ENCODE data around the gene LDB2. TPM values are rescaled to one million over a fixed set of nuclear protein-coding genes. Genes with fewer than 3 reads are reported as not detected.

Gene LDB2
- total RNA-seq, 1 donor from 2014 or later, result not detected

- Mint-ChIP-seq H3K27me3 (peaks cover 9% of the 10 kb centered on the region), H3K4me3 (ENCODE audit: low read depth) (no peak overlapping the region), H3K9me3 (ENCODE audit: low read depth) (peaks cover 6% of the 10 kb centered on the region), H3K27ac (no peak overlapping the region), H3K4me1 (ENCODE audit: low read depth) (peaks cover 4% of the 10 kb centered on the region), H3K36me3 (ENCODE audit: insufficient read depth) (no peaks in the 10 kb centered on the region)
- no peak for DNase-seq (ENCODE audit: low spot score, unreplicated experiment)
- TF ChIP-seq, protein P1, sequence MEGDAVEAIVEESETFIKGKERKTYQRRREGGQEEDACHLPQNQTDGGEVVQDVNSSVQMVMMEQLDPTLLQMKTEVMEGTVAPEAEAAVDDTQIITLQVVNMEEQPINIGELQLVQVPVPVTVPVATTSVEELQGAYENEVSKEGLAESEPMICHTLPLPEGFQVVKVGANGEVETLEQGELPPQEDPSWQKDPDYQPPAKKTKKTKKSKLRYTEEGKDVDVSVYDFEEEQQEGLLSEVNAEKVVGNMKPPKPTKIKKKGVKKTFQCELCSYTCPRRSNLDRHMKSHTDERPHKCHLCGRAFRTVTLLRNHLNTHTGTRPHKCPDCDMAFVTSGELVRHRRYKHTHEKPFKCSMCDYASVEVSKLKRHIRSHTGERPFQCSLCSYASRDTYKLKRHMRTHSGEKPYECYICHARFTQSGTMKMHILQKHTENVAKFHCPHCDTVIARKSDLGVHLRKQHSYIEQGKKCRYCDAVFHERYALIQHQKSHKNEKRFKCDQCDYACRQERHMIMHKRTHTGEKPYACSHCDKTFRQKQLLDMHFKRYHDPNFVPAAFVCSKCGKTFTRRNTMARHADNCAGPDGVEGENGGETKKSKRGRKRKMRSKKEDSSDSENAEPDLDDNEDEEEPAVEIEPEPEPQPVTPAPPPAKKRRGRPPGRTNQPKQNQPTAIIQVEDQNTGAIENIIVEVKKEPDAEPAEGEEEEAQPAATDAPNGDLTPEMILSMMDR (IDR thresholded peaks at IDR 0.05; ENCODE audit: unreplicated experiment), result no peak
These were observed 44.8 kb downstream of the LDB2 start for GRCh38 chr4:16853640-16854039.

GRCh38 chr4:16852644-16853043 lies 45.8 kb downstream of the LDB2 start:
- TF ChIP-seq, protein P1 (IDR thresholded peaks at IDR 0.05; ENCODE audit: unreplicated experiment), result no peak
- Mint-ChIP-seq H3K4me3 (ENCODE audit: low read depth) (no peak overlapping the region), H3K27ac (no peak overlapping the region), H3K4me1 (ENCODE audit: low read depth) (no peaks in the 10 kb centered on the region), H3K36me3 (ENCODE audit: insufficient read depth) (no peaks in the 10 kb centered on the region), H3K27me3 (peaks cover 9% of the 10 kb centered on the region), H3K9me3 (ENCODE audit: low read depth) (peaks cover 6% of the 10 kb centered on the region)
- DNase-seq (ENCODE audit: low spot score, unreplicated experiment), result no peak

DNA sequence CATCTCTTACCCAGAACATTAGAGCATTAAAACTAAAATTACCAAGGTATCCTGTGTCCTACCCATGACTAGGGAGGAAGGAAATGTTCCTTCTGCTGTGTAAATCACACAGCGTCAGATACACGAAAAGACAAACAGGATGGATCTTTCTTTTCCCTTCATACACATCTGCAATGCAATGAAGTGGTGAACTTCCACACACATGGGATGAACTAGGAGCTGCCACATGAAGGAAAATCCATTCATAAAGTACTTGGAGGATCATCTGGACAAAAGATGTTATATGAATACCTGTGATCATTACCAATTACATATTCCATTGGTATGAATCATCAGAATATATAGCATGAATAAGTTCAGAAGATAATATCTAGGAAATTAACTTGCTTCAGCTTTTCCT lies 46.2 kb downstream of the LDB2 start:
- no peaks in the 10 kb centered on the region for H3K36me3 Mint-ChIP-seq (ENCODE audit: insufficient read depth)
- TF ChIP-seq, protein P1 (IDR thresholded peaks at IDR 0.05; ENCODE audit: unreplicated experiment), result no peak
- H3K27me3 Mint-ChIP-seq, result peaks cover 4% of the 10 kb centered on the region
- H3K27ac Mint-ChIP-seq, result no peak overlapping the region
- no peak for DNase-seq (ENCODE audit: low spot score, unreplicated experiment)
- no peak overlapping the region for H3K4me3 Mint-ChIP-seq (ENCODE audit: low read depth)
- H3K4me1 Mint-ChIP-seq (ENCODE audit: low read depth), result no peaks in the 10 kb centered on the region
- peaks cover 6% of the 10 kb centered on the region for H3K9me3 Mint-ChIP-seq (ENCODE audit: low read depth)

DNA sequence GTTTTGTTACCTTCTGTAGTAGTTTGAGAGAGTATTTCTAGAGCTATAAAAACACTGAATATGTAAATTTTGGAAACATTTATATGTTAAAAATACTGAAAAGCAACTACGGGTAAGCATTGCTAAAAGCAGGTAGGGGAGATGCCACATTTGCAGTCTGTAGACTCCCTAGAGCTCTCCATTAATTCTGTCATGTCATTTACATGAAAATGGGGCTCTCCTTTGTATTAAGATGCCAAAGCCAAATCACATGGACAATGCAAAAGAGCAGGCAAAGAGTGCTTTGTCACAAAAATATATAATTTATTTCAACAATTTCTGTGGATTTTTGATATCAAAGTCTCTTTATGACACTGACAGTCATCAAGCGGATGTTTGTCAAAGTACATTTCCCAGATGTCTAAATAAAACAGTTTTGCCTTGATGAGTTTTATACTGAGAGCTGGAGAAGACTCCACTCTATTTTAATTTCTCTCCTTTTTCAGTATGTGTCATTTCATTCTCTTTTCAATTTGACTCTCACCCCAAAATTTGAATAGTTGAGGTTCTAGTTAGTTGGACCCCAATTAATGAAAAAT lies 51.8 kb downstream of the LDB2 start:
- no peak overlapping the region for H3K4me3 Mint-ChIP-seq (ENCODE audit: low read depth)
- TF ChIP-seq, protein P1 (IDR thresholded peaks at IDR 0.05; ENCODE audit: unreplicated experiment), result no peak
- H3K27ac Mint-ChIP-seq, result no peak overlapping the region
- DNase-seq (ENCODE audit: low spot score, unreplicated experiment), result no peak
- H3K4me1 Mint-ChIP-seq (ENCODE audit: low read depth), result peaks cover 4% of the 10 kb centered on the region
- no peaks in the 10 kb centered on the region for H3K27me3 Mint-ChIP-seq
- H3K9me3 Mint-ChIP-seq (ENCODE audit: low read depth), result peaks cover 6% of the 10 kb centered on the region
- no peaks in the 10 kb centered on the region for H3K36me3 Mint-ChIP-seq (ENCODE audit: insufficient read depth)

GRCh38 chr4:16844816-16845586 lies 53.4 kb downstream of the LDB2 start:
- no peaks in the 10 kb centered on the region for H3K9me3 Mint-ChIP-seq (ENCODE audit: low read depth)
- no peaks in the 10 kb centered on the region for H3K27me3 Mint-ChIP-seq
- no peak for DNase-seq (ENCODE audit: low spot score, unreplicated experiment)
- no peak overlapping the region for H3K4me3 Mint-ChIP-seq (ENCODE audit: low read depth)
- no peak overlapping the region for H3K27ac Mint-ChIP-seq
- TF ChIP-seq, protein P1 (IDR thresholded peaks at IDR 0.05; ENCODE audit: unreplicated experiment), result no peak
- no peaks in the 10 kb centered on the region for H3K36me3 Mint-ChIP-seq (ENCODE audit: insufficient read depth)
- peaks cover 4% of the 10 kb centered on the region for H3K4me1 Mint-ChIP-seq (ENCODE audit: low read depth)

Data from progenitor cell of endocrine pancreas (in vitro differentiated cells).